Lower lobe of right lung (tissue), 2 donors: ENCODE measurements around the gene AUNIP. TPM values are rescaled to one million over a fixed set of nuclear protein-coding genes. Genes with fewer than 3 reads are reported as not detected.

Experiments used
- ATAC-seq, 2 donors: fragments of 200-7000 bp; cut with Tn5 transposase; one replicate each; pipeline ENCODE4 v1.9.1; 2020 to 2022; ENCODE audit warnings: mild to moderate bottlenecking in 2 of 2, moderate library complexity in 2 of 2
- DNase-seq: peaks from one replicate; pipeline ENCODE4 v3.0.0-alpha.2; 2020
- H3K27ac ChIP-seq: fragments of 200-600 bp; one replicate; pipeline ENCODE4 v1.8.0; 2022
- H3K27me3 ChIP-seq: fragments of 200-600 bp; one replicate; pipeline ENCODE4 v1.8.0; 2022; ENCODE audit warnings: low read depth
- H3K36me3 ChIP-seq: fragments of 200-600 bp; one replicate; pipeline ENCODE4 v1.8.0; 2022; ENCODE audit warnings: mild to moderate bottlenecking
- H3K4me1 ChIP-seq: fragments of 200-600 bp; one replicate; pipeline ENCODE4 v1.8.0; 2022
- H3K4me3 ChIP-seq: fragments of 200-600 bp; one replicate; pipeline ENCODE4 v1.8.0; 2022; ENCODE audit warnings: mild to moderate bottlenecking
- H3K9me3 ChIP-seq: fragments of 200-600 bp; one replicate; pipeline ENCODE4 v1.8.0; 2022
- intact Hi-C: fragments of 100-400 bp; cut with DNase I; formaldehyde crosslinking; loops from one replicate; pipeline ENCODE4 v1.11.0; 2022
- total RNA-seq: library from RNA; stranded (reverse); fragmentation: NEBNext Ultra II Directional; extraction: Animal tissue kit (Norgen Biotek cat#: 25700); gene quantifications from one replicate; pipeline ENCODE4 v1.2.1, GENCODE V29; 2021
- TF ChIP-seq, protein P1 (sequence below): fragments of 200-600 bp; IDR thresholded peaks from one replicate; pipeline ENCODE4 v1.8.0; 2022; ENCODE audit warnings: antibody characterized with exemption, mild to moderate bottlenecking
- donor health status: DM: no; HTN: yes; CAD: no; lungs with severe emphysema.

The AUNIP gene
- total RNA-seq, 1 donor from 2014 or later: not detected

DNA sequence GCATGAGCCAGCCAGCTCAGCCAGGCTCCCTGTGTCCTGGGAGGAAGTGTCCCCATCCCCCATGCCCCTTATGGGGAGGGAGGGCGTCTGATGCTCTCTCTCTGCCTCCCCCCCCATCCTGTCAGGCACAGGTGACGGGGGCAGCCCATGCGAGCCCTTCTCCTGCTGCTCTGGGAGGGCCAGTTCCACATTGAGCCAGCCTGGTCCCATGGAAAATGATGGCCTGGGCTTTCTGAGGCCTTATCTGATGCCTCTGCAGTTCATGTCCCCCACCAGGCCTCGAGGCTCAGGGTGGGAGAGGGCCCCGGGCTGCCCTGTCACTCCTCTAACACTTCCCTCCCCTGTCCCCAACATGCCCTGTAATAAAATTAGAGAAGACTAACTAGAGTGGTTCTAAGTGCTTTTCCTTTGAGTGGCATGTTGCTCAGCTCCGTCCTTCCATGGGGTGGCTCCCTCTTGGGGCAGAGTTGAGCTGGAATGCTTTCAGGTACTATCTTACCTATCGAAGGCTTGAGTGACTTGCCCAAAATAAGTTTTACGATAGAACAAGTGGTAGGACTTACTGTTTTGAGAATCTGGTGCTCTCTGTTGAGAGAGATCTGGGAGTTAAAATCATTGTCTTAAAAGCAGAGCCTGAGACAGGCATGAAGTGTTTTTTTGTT is 41.3 kb downstream of the AUNIP start:
- peak overlapping the region; percentile 5 for H3K27ac ChIP-seq
- intact Hi-C loops: no loop called here

DNA sequence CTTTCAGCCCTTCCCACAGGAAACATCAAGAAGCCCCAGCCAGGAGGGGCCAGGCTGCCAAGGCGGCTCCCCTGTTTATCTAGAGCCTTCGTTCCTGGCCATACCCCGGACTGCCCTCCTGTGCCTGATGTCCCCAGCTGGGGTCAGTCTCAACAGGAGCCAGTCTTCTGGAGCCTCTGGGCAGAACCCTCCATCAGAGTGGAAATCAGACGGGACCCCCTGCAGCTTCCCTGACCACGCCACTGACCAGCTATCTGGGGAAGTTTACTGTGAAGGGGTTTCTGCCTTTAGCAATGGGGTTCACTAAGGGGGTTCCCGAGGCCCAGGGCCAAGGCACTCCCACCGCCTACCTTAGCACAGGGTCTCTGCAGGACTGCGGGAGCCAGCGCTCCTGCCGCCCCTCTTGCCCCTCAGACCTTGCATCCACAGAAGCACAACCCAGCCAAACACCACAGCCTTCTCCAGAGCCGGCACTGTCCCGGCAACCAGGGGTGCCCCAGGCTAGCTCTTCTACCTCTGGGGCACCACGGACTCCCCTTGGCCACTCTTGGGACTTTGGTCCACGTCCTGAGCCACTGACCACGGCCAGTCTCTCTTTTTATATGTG is 43.0 kb downstream of the AUNIP start:
- Histone ChIP-seq H3K27ac (no peak overlapping the region), H3K4me3 (no peak overlapping the region), H3K4me1 (peaks cover 22% of the 10 kb centered on the region), H3K27me3 (no peaks in the 10 kb centered on the region), H3K36me3 (peaks cover 45% of the 10 kb centered on the region), H3K9me3 (no peaks in the 10 kb centered on the region)
- DNase-seq (no peak), ATAC-seq (no peak)
- TF ChIP-seq, protein P1, sequence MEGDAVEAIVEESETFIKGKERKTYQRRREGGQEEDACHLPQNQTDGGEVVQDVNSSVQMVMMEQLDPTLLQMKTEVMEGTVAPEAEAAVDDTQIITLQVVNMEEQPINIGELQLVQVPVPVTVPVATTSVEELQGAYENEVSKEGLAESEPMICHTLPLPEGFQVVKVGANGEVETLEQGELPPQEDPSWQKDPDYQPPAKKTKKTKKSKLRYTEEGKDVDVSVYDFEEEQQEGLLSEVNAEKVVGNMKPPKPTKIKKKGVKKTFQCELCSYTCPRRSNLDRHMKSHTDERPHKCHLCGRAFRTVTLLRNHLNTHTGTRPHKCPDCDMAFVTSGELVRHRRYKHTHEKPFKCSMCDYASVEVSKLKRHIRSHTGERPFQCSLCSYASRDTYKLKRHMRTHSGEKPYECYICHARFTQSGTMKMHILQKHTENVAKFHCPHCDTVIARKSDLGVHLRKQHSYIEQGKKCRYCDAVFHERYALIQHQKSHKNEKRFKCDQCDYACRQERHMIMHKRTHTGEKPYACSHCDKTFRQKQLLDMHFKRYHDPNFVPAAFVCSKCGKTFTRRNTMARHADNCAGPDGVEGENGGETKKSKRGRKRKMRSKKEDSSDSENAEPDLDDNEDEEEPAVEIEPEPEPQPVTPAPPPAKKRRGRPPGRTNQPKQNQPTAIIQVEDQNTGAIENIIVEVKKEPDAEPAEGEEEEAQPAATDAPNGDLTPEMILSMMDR: no peak
- intact Hi-C loops: no loop called here

More for the DNA sequence above, 41.3 kb downstream of the AUNIP start:
- TF ChIP-seq, protein P1: no peak
- H3K4me1 ChIP-seq: peaks cover 29% of the 10 kb centered on the region
- no peak for DNase-seq
- no peaks in the 10 kb centered on the region for H3K27me3 ChIP-seq
- no peak for ATAC-seq
- no peaks in the 10 kb centered on the region for H3K9me3 ChIP-seq
- no peak overlapping the region for H3K4me3 ChIP-seq
- peaks cover 33% of the 10 kb centered on the region for H3K36me3 ChIP-seq

DNA sequence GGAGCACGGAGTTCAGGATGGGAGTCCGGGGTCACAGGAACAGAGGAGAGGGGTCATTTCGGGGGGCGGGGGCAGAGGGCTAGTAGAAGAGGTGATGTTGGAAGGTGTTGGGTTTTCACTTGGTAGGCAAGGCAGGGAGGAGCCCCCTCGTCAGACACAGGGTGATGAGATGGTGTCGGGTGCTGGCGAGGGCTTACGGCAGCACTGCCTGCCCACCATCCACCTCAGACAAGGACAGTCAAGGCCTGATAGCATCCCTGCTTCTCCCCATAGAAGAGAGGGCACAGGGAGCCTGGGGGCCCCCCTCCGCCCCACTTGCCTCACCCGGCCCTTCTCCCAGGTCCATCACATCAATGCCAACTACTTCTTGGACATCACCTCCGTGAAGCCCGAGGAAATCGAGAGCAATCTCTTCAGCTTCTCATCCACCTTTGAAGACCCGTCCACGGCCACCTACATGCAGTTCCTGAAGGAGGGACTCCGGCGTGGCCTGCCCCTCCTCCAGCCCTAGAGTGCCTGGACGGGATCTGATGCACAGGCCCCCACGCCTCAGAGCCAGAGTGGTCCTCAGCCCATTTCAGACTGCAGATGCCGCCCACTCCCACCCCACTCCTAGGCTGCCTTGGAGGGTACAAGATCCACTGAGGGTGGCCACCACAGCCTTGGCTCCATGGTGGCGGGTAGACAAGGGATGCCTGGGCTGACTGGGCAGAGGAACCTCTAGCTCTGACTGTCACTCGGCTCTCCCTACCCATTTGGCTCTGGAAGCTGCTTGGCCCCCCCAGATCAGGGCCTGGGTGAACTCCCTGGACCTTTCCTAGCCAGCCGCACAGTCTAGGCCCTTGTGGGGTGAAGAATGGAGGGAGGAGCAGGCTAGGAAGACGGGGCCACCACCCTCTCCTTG is 43.8 kb downstream of the AUNIP start:
- Histone ChIP-seq H3K4me1 (peaks cover 23% of the 10 kb centered on the region), H3K27me3 (no peaks in the 10 kb centered on the region), H3K4me3 (no peak overlapping the region), H3K36me3 (peaks cover 52% of the 10 kb centered on the region), H3K9me3 (no peaks in the 10 kb centered on the region), H3K27ac (no peak overlapping the region)
- intact Hi-C loops: no loop called here
- ATAC-seq (no peak), DNase-seq (no peak)
- TF ChIP-seq, protein P1: no peak

DNA sequence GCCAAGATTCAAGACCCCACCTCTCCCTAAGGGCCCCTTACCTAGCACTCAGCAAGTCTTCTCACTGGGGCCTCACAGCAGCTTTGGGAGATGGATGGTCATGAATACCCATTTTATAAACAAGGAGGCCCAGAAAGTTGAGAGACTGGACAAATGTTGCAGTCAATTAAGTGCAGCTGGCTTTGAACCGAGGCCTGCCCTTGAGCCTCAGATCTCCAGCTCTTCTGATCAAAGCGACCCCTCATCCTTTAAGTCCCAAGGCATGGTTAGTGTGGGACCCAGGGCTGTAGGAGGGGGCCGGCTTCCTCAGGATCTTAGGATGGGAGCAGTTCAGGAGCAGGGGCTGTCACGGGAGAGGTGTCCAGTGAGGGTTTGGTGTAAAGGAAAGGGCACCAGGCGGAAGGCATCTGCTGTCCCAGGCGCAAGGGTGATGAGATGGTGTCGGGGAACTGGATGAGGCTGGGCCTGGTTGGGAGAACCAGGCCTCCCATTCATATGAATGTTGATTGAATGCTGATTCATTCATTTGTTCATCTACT is 44.6 kb downstream of the AUNIP start:
- TF ChIP-seq, protein P1: no peak
- Histone ChIP-seq H3K36me3 (peaks cover 61% of the 10 kb centered on the region), H3K4me3 (no peak overlapping the region), H3K27ac (no peak overlapping the region), H3K9me3 (no peaks in the 10 kb centered on the region), H3K27me3 (no peaks in the 10 kb centered on the region), H3K4me1 (peaks cover 31% of the 10 kb centered on the region)
- no peak for DNase-seq
- intact Hi-C loops: no loop called here
- no peak for ATAC-seq

DNA sequence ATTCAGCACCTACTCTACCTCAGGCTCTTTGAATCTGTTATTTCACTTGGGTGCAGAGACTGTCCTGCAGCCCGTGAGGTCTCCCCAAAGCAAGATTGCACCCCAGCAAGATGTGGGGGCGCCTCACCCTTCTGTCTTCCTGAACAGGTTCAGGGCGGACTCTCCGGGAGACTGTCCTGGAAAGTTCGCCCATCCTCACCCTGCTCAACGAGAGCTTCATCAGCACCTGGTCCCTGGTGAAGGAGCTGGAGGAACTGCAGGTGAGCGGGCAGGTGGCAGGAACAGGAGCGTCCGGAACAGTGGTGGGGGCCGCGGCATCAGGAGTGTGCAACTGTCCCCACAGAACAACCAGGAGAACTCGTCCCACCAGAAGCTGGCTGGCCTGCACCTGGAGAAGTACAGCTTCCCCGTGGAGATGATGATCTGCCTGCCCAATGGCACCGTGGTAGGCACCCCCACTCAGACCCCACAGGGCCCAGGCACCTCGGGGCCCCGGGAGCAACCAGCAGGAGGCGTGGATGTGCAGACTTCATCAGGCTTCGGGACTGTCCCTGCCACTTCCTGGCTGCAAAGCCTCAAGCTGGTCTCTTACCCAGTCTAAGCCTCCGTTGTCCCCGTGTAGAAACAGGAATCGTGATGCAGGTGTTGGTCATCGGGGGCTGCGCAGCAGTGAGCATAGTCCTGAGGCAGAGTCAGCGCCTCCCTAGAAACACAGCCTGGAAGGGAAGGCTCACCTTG is 45.4 kb downstream of the AUNIP start:
- Histone ChIP-seq H3K9me3 (no peaks in the 10 kb centered on the region), H3K4me3 (no peak overlapping the region), H3K36me3 (peaks cover 68% of the 10 kb centered on the region), H3K27ac (no peak overlapping the region), H3K27me3 (no peaks in the 10 kb centered on the region), H3K4me1 (peaks cover 28% of the 10 kb centered on the region)
- DNase-seq (no peak), ATAC-seq (no peak)
- TF ChIP-seq, protein P1: no peak
- intact Hi-C loops: no loop called here
